GM23338 (cell line): ENCODE data around the gene ZNRF1. TPM values are rescaled to one million over a fixed set of nuclear protein-coding genes. Genes with fewer than 3 reads are reported as not detected.

Source experiments
- ATAC-seq: fragments of 200-7000 bp; cut with Tn5 transposase; 3 replicates; pipeline ENCODE4 v1.9.1; 2020
- DNase-seq: peaks from one replicate; pipeline ENCODE4 v3.0.0-alpha.2; 2015; ENCODE audit warnings: low spot score
- H2AFZ ChIP-seq: fragments of 200-600 bp; sonication (generic); 2 replicates; pipeline ENCODE4 v1.8.0; 2016; ENCODE audit warnings: antibody characterized with exemption, mild to moderate bottlenecking, moderate library complexity
- H3F3A ChIP-seq: fragments of 200-600 bp; sonication (generic); replicated peaks from 2 replicates; pipeline ENCODE4 v1.8.0; 2017; ENCODE audit warnings: antibody characterized with exemption, mixed run types, low read depth
- H3K27ac ChIP-seq: fragments of 200-600 bp; sonication (generic); 2 replicates; pipeline ENCODE4 v1.6.1; 2016; ENCODE audit warnings: low read depth
- H3K27me3 ChIP-seq: fragments of 200-600 bp; sonication (generic); 2 replicates; pipeline ENCODE4 v1.8.0; 2016; ENCODE audit warnings: mild to moderate bottlenecking, mixed run types, moderate library complexity; ENCODE audit not compliant: insufficient read depth
- H3K36me3 ChIP-seq: fragments of 200-600 bp; sonication (generic); 2 replicates; pipeline ENCODE4 v1.8.0; 2016; ENCODE audit warnings: mild to moderate bottlenecking; ENCODE audit not compliant: insufficient read depth
- H3K4me1 ChIP-seq: fragments of 200-600 bp; sonication (generic); 2 replicates; pipeline ENCODE4 v1.8.0; 2016; ENCODE audit warnings: mild to moderate bottlenecking, moderate library complexity; ENCODE audit not compliant: insufficient read depth
- H3K4me2 ChIP-seq: fragments of 200-600 bp; sonication (generic); 2 replicates; pipeline ENCODE4 v1.7.1; 2017; ENCODE audit warnings: mixed run types
- H3K4me3 ChIP-seq: fragments of 200-600 bp; sonication (generic); 2 replicates; pipeline ENCODE4 v1.6.1; 2016; ENCODE audit warnings: mixed run types
- H3K79me2 ChIP-seq: fragments of 200-600 bp; sonication (generic); replicated peaks from 2 replicates; pipeline ENCODE4 v1.8.0; 2017; ENCODE audit warnings: mild to moderate bottlenecking; ENCODE audit not compliant: insufficient read depth
- H3K9me2 ChIP-seq: fragments of 200-600 bp; sonication (generic); 2 replicates; pipeline ENCODE4 v1.8.0; 2017; ENCODE audit not compliant: insufficient read depth
- H4K20me1 ChIP-seq: fragments of 200-600 bp; sonication (generic); replicated peaks from 2 replicates; pipeline ENCODE4 v1.8.0; 2017; ENCODE audit warnings: mild to moderate bottlenecking; ENCODE audit not compliant: insufficient read depth
- H3K27ac Mint-ChIP-seq: 2 replicates; pipeline ENCODE4 v1.8.0; 2020; ENCODE audit warnings: inconsistent platforms, mild to moderate bottlenecking, moderate library complexity, mixed read lengths
- H3K27me3 Mint-ChIP-seq: 3 replicates; pipeline ENCODE4 v1.8.0; 2022; ENCODE audit warnings: low read depth, mild to moderate bottlenecking, moderate library complexity, mixed read lengths, inconsistent platforms; ENCODE audit not compliant: insufficient read depth, poor library complexity
- H3K36me3 Mint-ChIP-seq: 3 replicates; pipeline ENCODE4 v1.8.0; 2021; ENCODE audit warnings: low read depth, mild to moderate bottlenecking, inconsistent platforms, moderate library complexity, mixed read lengths
- H3K4me1 Mint-ChIP-seq: 3 replicates; pipeline ENCODE4 v1.8.0; 2020; ENCODE audit warnings: mild to moderate bottlenecking, inconsistent platforms, mixed read lengths
- H3K4me3 Mint-ChIP-seq: 3 replicates; pipeline ENCODE4 v1.8.0; 2021; ENCODE audit warnings: moderate library complexity, mild to moderate bottlenecking, inconsistent platforms, mixed read lengths
- H3K9me3 Mint-ChIP-seq: 3 replicates; pipeline ENCODE4 v1.8.0; 2020; ENCODE audit warnings: moderate library complexity, mild to moderate bottlenecking, inconsistent platforms, mixed read lengths
- EZH2 ChIP-seq: fragments of 200-600 bp; sonication (generic); IDR thresholded peaks from one replicate; pipeline ENCODE4 v1.8.0; 2017; ENCODE audit warnings: antibody characterized with exemption, mild to moderate bottlenecking, low read depth; ENCODE audit not compliant: unreplicated experiment
- EZH2phosphoT487 ChIP-seq: fragments of 200-600 bp; sonication (generic); IDR thresholded peaks from one replicate; pipeline ENCODE4 v1.8.1; 2018; ENCODE audit warnings: antibody characterized with exemption; ENCODE audit not compliant: unreplicated experiment
- JUNB ChIP-seq: IDR thresholded peaks from one replicate; pipeline ENCODE4 v1.6.1; 2016; ENCODE audit warnings: antibody characterized with exemption; ENCODE audit not compliant: unreplicated experiment
- POLR2AphosphoS5 ChIP-seq: IDR thresholded peaks from 2 replicates; pipeline ENCODE4 v1.6.1; 2016; ENCODE audit warnings: antibody characterized with exemption, low read depth
- STAT1 ChIP-seq: IDR thresholded peaks from one replicate; pipeline ENCODE4 v1.6.1; 2016; ENCODE audit warnings: antibody characterized with exemption; ENCODE audit not compliant: unreplicated experiment
- ZNF114 ChIP-seq: fragments of 250-450 bp; sonication (Bioruptor Pico); IDR thresholded peaks from 2 replicates; pipeline ENCODE4 v1.5.0; 2020; ENCODE audit warnings: mild to moderate bottlenecking, moderate library complexity
- polyA plus RNA-seq: library from polyadenylated mRNA; unstranded; fragments of >200 nt; fragmentation: Nextera tagmentation; extraction: Ambion mirVana; gene quantifications from 2 replicates; pipeline ENCODE4 v1.2.1, GENCODE V29; 2016
- total RNA-seq: library from RNA; depleted of rRNA; stranded (reverse); fragments of >200 nt; shearing (Covaris generic); gene quantifications from 2 replicates; pipeline ENCODE4 v1.2.3, GENCODE V29; 2014
- TF ChIP-seq, protein P1 (sequence below): IDR thresholded peaks from one replicate; pipeline ENCODE4 v1.6.1; 2018; ENCODE audit warnings: antibody characterized with exemption; ENCODE audit not compliant: unreplicated experiment
- TF ChIP-seq, protein P2 (sequence below): IDR thresholded peaks from 2 replicates; pipeline ENCODE4 v1.6.1; 2016; ENCODE audit warnings: antibody characterized with exemption

ZNRF1 gene
- total and polyA plus RNA-seq, 2 experiments from 2014 or later, result 22.4 to 42.1 TPM

DNA sequence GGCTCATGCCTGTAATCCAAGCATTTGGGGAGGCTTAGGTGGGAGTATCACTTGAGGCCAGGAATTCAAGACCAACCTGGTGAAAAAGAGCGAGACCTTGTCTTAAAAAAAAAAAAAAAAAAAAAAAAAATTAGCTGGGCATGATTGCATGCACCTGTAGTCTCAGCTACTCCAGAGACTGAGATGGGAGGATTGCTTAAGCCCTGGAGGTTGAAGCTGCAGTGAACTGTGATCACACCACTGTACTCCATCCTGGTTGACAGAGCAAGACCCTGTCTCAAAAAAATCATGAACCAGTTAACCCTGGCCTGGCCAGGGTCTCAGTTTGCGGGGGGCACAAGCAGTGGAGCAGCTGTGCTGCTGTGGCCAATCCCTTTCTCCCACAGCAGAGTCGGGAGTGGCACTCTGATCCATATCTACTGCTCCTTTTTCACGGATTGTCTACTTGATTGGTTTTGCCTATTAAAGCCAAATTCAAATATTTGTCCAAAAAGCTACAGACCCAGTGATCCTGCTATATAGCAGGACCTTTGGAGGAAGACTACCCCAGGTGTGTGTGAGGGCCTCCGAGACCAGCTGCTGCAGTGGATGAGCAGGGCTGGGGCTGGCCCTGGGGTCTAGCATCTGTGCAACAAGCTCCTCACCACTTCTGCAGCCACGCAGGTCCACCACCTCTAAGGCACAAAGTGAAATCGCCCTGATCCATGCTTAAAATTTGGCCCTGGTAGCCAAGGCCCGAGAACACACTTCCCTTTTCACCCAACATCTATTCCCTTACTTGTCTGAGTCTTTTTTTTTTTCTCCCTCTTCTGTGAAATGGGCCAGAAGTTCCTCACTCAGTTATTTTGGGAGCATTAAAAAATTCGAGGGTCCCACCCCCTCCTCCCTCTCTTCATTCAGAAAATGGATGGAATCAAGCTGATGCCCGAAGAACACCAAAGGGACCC lies 69.5 kb downstream of the ZNRF1 start (continued):
- TF ChIP-seq, protein P1, sequence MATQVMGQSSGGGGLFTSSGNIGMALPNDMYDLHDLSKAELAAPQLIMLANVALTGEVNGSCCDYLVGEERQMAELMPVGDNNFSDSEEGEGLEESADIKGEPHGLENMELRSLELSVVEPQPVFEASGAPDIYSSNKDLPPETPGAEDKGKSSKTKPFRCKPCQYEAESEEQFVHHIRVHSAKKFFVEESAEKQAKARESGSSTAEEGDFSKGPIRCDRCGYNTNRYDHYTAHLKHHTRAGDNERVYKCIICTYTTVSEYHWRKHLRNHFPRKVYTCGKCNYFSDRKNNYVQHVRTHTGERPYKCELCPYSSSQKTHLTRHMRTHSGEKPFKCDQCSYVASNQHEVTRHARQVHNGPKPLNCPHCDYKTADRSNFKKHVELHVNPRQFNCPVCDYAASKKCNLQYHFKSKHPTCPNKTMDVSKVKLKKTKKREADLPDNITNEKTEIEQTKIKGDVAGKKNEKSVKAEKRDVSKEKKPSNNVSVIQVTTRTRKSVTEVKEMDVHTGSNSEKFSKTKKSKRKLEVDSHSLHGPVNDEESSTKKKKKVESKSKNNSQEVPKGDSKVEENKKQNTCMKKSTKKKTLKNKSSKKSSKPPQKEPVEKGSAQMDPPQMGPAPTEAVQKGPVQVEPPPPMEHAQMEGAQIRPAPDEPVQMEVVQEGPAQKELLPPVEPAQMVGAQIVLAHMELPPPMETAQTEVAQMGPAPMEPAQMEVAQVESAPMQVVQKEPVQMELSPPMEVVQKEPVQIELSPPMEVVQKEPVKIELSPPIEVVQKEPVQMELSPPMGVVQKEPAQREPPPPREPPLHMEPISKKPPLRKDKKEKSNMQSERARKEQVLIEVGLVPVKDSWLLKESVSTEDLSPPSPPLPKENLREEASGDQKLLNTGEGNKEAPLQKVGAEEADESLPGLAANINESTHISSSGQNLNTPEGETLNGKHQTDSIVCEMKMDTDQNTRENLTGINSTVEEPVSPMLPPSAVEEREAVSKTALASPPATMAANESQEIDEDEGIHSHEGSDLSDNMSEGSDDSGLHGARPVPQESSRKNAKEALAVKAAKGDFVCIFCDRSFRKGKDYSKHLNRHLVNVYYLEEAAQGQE, result no peak
- no peak for TF ChIP-seq POLR2AphosphoS5

DNA sequence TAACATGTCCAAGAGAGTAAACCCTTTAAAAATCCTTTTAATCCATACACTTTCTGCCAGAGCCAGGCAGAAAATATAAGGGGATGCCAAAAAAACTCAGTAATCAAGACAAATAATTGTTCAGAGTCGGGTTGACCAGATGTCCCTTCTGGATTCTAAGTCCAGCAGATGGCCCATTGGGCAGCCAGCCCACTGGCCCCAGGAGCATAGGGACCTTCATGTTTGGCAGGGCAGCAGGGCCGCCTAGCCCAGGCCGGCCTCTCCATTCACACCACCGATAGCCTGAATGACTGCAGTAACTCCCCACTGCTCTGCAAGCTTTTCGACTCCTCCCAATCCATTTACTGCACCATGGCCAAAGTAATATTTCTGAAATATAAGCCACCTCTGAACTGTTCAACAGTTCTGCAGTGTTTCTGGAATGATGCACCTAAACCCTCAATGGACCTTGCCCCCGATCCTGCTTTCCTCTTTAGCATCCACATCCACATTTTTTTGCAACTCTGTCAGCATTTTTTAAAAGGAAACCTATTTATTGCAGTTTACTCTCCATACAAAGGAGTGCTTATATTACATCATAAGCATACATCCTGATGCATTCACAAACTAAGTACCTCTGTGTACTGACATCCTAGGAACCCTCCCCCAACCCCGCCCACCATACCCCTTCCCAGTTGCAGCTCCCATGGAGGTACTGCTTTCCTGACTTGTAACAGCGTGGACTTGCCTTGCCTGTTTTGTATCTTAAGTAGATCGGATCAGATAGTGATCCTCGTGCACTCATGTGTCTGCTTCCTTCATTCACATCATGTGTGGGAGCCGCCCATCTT lies 71.4 kb downstream of the ZNRF1 start:
- DNase-seq, result no peak
- H3K9me3 Mint-ChIP-seq, result no peaks in the 10 kb centered on the region
- TF ChIP-seq EZH2phosphoT487 (no peak), POLR2AphosphoS5 (no peak)
- H3K4me1 Mint-ChIP-seq, result peaks cover 34% of the 10 kb centered on the region
- Histone ChIP-seq H3K36me3 (no peaks in the 10 kb centered on the region), H4K20me1 (peaks cover 52% of the 10 kb centered on the region), H3K27me3 (no peaks in the 10 kb centered on the region), H3K9me2 (no peaks in the 10 kb centered on the region), H2AFZ (no peak overlapping the region), H3K4me3 (no peak overlapping the region), H3K79me2 (peaks cover 88% of the 10 kb centered on the region), H3K4me1 (peaks cover 20% of the 10 kb centered on the region), H3K27ac (0 out of 2 replicates have a peak overlapping the region, but pooled peaks have one; percentile 36), H3F3A (no peaks in the 10 kb centered on the region), H3K4me2 (no peak overlapping the region)
- no peak overlapping the region for H3K27ac Mint-ChIP-seq
- no peak overlapping the region for H3K4me3 Mint-ChIP-seq
- peaks cover 2% of the 10 kb centered on the region for H3K27me3 Mint-ChIP-seq
- no peaks in the 10 kb centered on the region for H3K36me3 Mint-ChIP-seq
- ATAC-seq, result peak; percentile 18; the same call in 2 of the 3 replicates

DNA sequence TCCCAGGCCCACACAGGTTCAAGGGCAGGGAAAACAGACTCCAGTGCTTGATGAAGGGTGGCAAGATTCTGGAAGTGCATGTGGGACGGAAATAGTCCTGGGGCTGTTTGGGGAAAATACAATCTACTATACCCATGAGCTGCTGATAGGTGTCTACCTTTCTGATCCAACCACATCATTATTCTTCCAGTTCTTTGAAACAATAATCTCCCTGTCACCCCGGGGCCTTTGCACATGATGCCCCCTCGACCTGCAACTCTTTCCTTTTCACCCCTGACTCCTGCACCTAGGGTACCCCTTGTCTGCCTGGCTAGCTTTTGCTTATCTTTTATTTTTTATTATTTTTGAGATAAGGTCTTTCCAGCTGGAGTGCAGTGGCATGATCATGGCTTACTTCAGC lies 72.8 kb downstream of the ZNRF1 start:
- Histone ChIP-seq H3K4me3 (no peak overlapping the region), H2AFZ (no peak overlapping the region), H3K9me2 (no peaks in the 10 kb centered on the region), H4K20me1 (peaks cover 45% of the 10 kb centered on the region), H3K4me2 (no peak overlapping the region), H3K79me2 (peaks cover 88% of the 10 kb centered on the region), H3K27ac (no peak overlapping the region), H3K27me3 (no peaks in the 10 kb centered on the region), H3K4me1 (peaks cover 20% of the 10 kb centered on the region), H3F3A (no peaks in the 10 kb centered on the region), H3K36me3 (no peaks in the 10 kb centered on the region)
- ATAC-seq (no peak), DNase-seq (no peak)
- Mint-ChIP-seq H3K36me3 (peaks cover 2% of the 10 kb centered on the region; the same call in 2 of the 3 replicates), H3K4me1 (peaks cover 37% of the 10 kb centered on the region), H3K9me3 (no peaks in the 10 kb centered on the region; the same call in 2 of the 3 replicates), H3K4me3 (no peak overlapping the region), H3K27ac (no peak overlapping the region), H3K27me3 (peaks cover 2% of the 10 kb centered on the region)
- TF ChIP-seq, protein P2, sequence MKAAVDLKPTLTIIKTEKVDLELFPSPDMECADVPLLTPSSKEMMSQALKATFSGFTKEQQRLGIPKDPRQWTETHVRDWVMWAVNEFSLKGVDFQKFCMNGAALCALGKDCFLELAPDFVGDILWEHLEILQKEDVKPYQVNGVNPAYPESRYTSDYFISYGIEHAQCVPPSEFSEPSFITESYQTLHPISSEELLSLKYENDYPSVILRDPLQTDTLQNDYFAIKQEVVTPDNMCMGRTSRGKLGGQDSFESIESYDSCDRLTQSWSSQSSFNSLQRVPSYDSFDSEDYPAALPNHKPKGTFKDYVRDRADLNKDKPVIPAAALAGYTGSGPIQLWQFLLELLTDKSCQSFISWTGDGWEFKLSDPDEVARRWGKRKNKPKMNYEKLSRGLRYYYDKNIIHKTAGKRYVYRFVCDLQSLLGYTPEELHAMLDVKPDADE, result no peak
- TF ChIP-seq ZNF114, result no peak
- TF ChIP-seq STAT1, result no peak
- TF ChIP-seq JUNB, result no peak
- no peak for TF ChIP-seq EZH2
- no peak for TF ChIP-seq POLR2AphosphoS5
- TF ChIP-seq, protein P1, result no peak
